Measurements from ENCODE around the gene ARHGAP24. TPM values are rescaled to one million over a fixed set of nuclear protein-coding genes. Genes with fewer than 3 reads are reported as not detected.

The ARHGAP24 gene
- total RNA-seq, 4 donors from 2014 or later: 17.8 to 65.2 (median 27.2) TPM

DNA sequence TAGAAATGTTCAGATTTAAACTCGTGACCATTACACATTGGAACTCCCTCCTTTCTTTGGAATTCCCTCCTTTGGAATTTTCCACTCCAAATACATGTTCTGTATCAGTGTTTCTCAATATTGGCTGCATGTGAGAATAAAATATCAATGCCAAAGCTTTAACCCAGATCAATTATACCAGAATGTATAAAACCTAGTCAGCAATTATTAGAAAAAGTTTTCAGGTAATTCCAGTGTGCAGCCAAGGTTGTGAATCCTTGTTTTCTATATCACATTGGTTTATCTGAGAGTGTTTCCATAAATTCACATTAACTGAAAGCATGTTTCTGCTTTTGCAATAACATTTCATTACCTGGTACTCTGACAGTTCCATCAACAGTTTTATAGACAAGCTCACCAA, 490.6 kb downstream of the ARHGAP24 start:
- 81% methylated on average over 1 of the region's 1 CpG for WGBS
- TF ChIP-seq EP300 (IDR thresholded peaks at IDR 0.05) (no peak), CTCF (IDR thresholded peaks at IDR 0.05) (no peak), POLR2AphosphoS5 (IDR thresholded peaks at IDR 0.05) (no peak), POLR2A (IDR thresholded peaks at IDR 0.05) (no peak)
- H3K4me3 ChIP-seq: no peak overlapping the region
- no peak overlapping the region for H3K27ac ChIP-seq
- DNase-seq (ENCODE audit: low spot score in 2 of 2): no peak
- H3K27me3 ChIP-seq: no peaks in the 10 kb centered on the region
- no peaks in the 10 kb centered on the region for H3K9me3 ChIP-seq
- no peaks in the 10 kb centered on the region for H3K36me3 ChIP-seq
- H3K4me1 ChIP-seq: no peaks in the 10 kb centered on the region

- Histone ChIP-seq H3K36me3 (no peaks in the 10 kb centered on the region), H3K4me1 (no peaks in the 10 kb centered on the region), H3K27me3 (no peaks in the 10 kb centered on the region), H3K9me3 (no peaks in the 10 kb centered on the region), H3K4me3 (no peak overlapping the region), H3K27ac (no peak overlapping the region)
- no peak for DNase-seq (ENCODE audit: low spot score in 2 of 2)
- TF ChIP-seq EP300 (IDR thresholded peaks at IDR 0.05) (no peak), POLR2AphosphoS5 (IDR thresholded peaks at IDR 0.05) (no peak), CTCF (IDR thresholded peaks at IDR 0.05) (no peak), POLR2A (IDR thresholded peaks at IDR 0.05) (no peak)
- 8% methylated on average over 2 of the region's 2 CpGs for WGBS
Observed at GRCh38 chr4:85966373-85966772, 491.4 kb downstream of the ARHGAP24 start.

DNA sequence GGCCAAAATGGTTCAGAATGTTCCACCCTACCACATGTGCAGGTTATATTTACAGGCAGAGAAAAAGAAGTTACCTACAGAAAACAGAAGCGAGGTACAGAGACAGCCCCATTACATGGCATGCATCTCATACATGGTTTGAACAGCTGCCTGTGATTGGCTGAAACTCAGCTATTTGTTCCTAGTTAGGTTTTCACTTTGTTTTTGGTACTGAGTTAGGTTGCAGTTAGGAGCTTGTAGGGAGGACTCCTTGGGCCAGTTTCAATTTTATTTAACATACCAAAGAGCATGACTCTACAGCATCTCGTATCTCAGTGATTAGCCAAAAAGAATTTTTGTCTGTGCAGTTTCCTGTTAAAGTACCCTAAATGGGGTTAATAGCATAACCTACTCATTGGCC, 492.9 kb downstream of the ARHGAP24 start:
- no peak for TF ChIP-seq EP300 (IDR thresholded peaks at IDR 0.05)
- TF ChIP-seq POLR2AphosphoS5 (IDR thresholded peaks at IDR 0.05): no peak
- no peak for TF ChIP-seq POLR2A (IDR thresholded peaks at IDR 0.05)
- TF ChIP-seq CTCF (IDR thresholded peaks at IDR 0.05): no peak
- Histone ChIP-seq H3K4me3 (no peak overlapping the region), H3K4me1 (no peaks in the 10 kb centered on the region), H3K36me3 (no peaks in the 10 kb centered on the region), H3K9me3 (no peaks in the 10 kb centered on the region), H3K27ac (no peak overlapping the region), H3K27me3 (no peaks in the 10 kb centered on the region)
- WGBS: 78% methylated on average over 2 of the region's 2 CpGs
- no peak for DNase-seq (ENCODE audit: low spot score in 2 of 2)

GRCh38 chr4:85968945-85969819, 494.2 kb downstream of the ARHGAP24 start:
- 45% methylated on average over 3 of the region's 3 CpGs for WGBS
- Histone ChIP-seq H3K27me3 (no peaks in the 10 kb centered on the region), H3K4me3 (no peak overlapping the region), H3K36me3 (no peaks in the 10 kb centered on the region), H3K27ac (no peak overlapping the region), H3K9me3 (no peaks in the 10 kb centered on the region), H3K4me1 (no peaks in the 10 kb centered on the region)
- TF ChIP-seq CTCF (IDR thresholded peaks at IDR 0.05): peak; percentile 37
- no peak for TF ChIP-seq POLR2AphosphoS5 (IDR thresholded peaks at IDR 0.05)
- DNase-seq (ENCODE audit: low spot score in 2 of 2): no peak

DNA sequence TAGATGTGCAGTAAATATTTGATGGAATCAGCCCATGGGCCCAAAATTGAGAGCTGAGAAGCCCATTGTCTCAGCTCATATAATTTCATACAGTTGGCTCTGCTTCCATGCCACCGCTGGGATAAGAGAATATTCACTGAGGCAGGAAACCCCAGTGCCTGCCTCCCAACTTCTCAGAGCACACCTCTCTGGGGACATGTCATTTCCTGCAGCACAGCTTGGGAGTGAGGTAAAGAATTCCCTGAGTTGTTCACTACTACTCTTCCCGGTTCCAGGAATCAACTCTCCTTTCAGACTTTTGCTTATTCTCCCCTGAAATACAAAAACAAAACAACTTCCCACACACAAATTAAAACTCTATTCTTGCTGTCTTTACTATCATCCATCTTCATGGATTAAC, 495.6 kb downstream of the ARHGAP24 start:
- Histone ChIP-seq H3K27ac (no peak overlapping the region), H3K9me3 (no peaks in the 10 kb centered on the region), H3K27me3 (no peaks in the 10 kb centered on the region), H3K4me1 (no peaks in the 10 kb centered on the region), H3K4me3 (no peak overlapping the region), H3K36me3 (no peaks in the 10 kb centered on the region)
- no peak for DNase-seq (ENCODE audit: low spot score in 2 of 2)
- TF ChIP-seq CTCF (IDR thresholded peaks at IDR 0.05): no peak
- no peak for TF ChIP-seq POLR2A (IDR thresholded peaks at IDR 0.05)
- TF ChIP-seq POLR2AphosphoS5 (IDR thresholded peaks at IDR 0.05): no peak
- no peak for TF ChIP-seq EP300 (IDR thresholded peaks at IDR 0.05)
- 59% methylated on average over 2 of the region's 2 CpGs for WGBS
